HepG2 (cell line): ENCODE measurements around the gene SLC16A6. TPM values are rescaled to one million over a fixed set of nuclear protein-coding genes. Genes with fewer than 3 reads are reported as not detected.
A peak's percentile ranks its signal among the peaks of the same experiment; 100 is the strongest.

Experiments used
- BCL6 ChIP-seq: IDR thresholded peaks from 2 replicates; pipeline ENCODE4 v1.6.1; 2016; ENCODE audit warnings: missing genetic modification reagents, missing compliant biosample characterization
- NCOA1 ChIP-seq: sonication (generic); formaldehyde crosslinking; IDR thresholded peaks from 2 replicates; pipeline ENCODE4 v1.9.0; 2021; ENCODE audit warnings: missing genetic modification reagents
- ZNF225 ChIP-seq: sonication (generic); formaldehyde crosslinking; IDR thresholded peaks from 2 replicates; pipeline ENCODE4 v1.4.0; 2020; ENCODE audit warnings: mild to moderate bottlenecking, missing genetic modification reagents
- ZNF781 ChIP-seq: sonication (generic); formaldehyde crosslinking; IDR thresholded peaks from 2 replicates; pipeline ENCODE4 v1.5.1; 2020; ENCODE audit warnings: borderline replicate concordance, mild to moderate bottlenecking, missing genetic modification reagents; ENCODE audit errors: not compliant biosample characterization
- polyA plus RNA-seq, 8 experiments: library from polyadenylated mRNA; depleted of rRNA in 3 of 8; stranded (reverse) in 7 of 8; unstranded in 1 of 8; fragments of >200 nt; fragmentation: Illumina TruSeq in 4 of 8; extraction: Trizol in 4 of 8; gene quantifications; 2 replicates each; pipeline versions ENCODE4 v1.2.1 to v1.2.3, GENCODE V29; 2011 to 2016; ENCODE audit warnings: low read depth in 4 of 8, missing spikeins in 1 of 8, mixed read lengths in 1 of 8; ENCODE audit not compliant: insufficient read depth in 1 of 8
- total RNA-seq, 5 experiments: library from RNA; depleted of rRNA; stranded (reverse); fragments of >200 nt; fragmentation: Illumina TruSeq; extraction: Trizol; gene quantifications; 2 replicates each; pipeline ENCODE4 v1.2.3, GENCODE V29; 2016; ENCODE audit warnings: low read depth in 1 of 5
- TF ChIP-seq, protein P1 (sequence below), 2 experiments: fragments of 450-650 bp in 1 of 2; sonication (generic) in 1 of 2; formaldehyde crosslinking in 1 of 2; IDR thresholded peaks; 2 replicates each; pipeline versions ENCODE4 v1.6.1 to v1.8.0; 2016 to 2022; ENCODE audit warnings: antibody characterized with exemption in 1 of 2, mild to moderate bottlenecking in 1 of 2, missing genetic modification reagents in 1 of 2
- TF ChIP-seq, protein P2 (sequence below): IDR thresholded peaks from 2 replicates; pipeline ENCODE4 v1.6.1; 2016; ENCODE audit warnings: mild to moderate bottlenecking, missing biosample characterization, missing genetic modification reagents
- TF ChIP-seq, protein P3 (sequence below): sonication (generic); formaldehyde crosslinking; IDR thresholded peaks from 2 replicates; pipeline ENCODE4 v1.8.1; 2023; ENCODE audit warnings: mild to moderate bottlenecking, inconsistent platforms, moderate library complexity, missing genetic modification reagents, borderline replicate concordance
- TF ChIP-seq, protein P4 (sequence below): sonication (generic); formaldehyde crosslinking; IDR thresholded peaks from 2 replicates; pipeline ENCODE4 v1.4.0; 2020; ENCODE audit warnings: missing genetic modification reagents, borderline replicate concordance
- TF ChIP-seq, protein P5 (sequence below): sonication (generic); formaldehyde crosslinking; IDR thresholded peaks from 2 replicates; pipeline ENCODE4 v1.5.0; 2020; ENCODE audit warnings: mild to moderate bottlenecking, missing genetic modification reagents

The SLC16A6 gene
- total and polyA plus RNA-seq, 2 of the 13 experiments (the other 11 are each of a cell fraction or from before 2014, with no cell fraction given), result 1.1 to 44.7 TPM

DNA sequence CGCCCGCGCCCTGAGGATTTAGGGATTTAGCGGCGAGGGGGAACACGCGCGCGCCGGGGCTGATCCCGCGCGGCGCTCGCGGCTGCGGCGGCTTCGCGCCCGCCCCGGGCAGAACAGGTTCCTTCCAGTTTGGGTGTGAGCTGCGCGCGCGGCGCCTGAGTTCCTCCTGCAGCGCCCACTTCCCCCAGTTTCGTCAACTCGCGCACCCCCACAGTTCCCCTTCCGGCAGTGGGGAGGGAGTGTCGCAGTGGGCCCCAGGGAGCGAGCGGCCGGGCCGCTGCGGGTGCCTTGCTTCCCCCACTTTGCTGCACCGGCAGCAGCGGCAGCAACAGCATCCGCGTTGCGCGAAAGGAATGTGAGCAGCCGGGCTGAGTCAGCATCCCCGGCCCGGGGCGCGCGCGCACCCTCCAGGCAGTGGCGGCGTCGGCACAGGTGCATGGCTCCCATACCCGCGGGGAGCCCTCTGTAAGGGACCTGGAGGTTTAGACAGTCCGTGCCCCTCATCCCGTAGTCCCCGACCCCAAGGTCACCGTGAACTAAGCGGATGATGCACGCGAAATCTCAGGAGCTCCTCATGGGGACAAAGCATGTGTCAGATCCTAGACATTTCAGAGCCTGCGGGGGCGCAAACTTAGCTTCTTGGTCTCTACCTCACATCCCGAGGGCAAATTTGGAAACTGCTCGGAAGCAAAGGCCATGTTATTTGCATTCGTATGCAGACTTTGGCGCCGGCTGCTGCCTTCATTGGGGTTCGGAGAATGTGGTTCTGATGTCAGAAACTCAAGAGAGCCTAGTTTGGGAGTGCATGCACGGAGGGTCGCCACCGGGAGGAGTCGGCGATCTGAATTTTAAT, 1.1 kb upstream of the SLC16A6 start (continued):
- TF ChIP-seq, protein P1, sequence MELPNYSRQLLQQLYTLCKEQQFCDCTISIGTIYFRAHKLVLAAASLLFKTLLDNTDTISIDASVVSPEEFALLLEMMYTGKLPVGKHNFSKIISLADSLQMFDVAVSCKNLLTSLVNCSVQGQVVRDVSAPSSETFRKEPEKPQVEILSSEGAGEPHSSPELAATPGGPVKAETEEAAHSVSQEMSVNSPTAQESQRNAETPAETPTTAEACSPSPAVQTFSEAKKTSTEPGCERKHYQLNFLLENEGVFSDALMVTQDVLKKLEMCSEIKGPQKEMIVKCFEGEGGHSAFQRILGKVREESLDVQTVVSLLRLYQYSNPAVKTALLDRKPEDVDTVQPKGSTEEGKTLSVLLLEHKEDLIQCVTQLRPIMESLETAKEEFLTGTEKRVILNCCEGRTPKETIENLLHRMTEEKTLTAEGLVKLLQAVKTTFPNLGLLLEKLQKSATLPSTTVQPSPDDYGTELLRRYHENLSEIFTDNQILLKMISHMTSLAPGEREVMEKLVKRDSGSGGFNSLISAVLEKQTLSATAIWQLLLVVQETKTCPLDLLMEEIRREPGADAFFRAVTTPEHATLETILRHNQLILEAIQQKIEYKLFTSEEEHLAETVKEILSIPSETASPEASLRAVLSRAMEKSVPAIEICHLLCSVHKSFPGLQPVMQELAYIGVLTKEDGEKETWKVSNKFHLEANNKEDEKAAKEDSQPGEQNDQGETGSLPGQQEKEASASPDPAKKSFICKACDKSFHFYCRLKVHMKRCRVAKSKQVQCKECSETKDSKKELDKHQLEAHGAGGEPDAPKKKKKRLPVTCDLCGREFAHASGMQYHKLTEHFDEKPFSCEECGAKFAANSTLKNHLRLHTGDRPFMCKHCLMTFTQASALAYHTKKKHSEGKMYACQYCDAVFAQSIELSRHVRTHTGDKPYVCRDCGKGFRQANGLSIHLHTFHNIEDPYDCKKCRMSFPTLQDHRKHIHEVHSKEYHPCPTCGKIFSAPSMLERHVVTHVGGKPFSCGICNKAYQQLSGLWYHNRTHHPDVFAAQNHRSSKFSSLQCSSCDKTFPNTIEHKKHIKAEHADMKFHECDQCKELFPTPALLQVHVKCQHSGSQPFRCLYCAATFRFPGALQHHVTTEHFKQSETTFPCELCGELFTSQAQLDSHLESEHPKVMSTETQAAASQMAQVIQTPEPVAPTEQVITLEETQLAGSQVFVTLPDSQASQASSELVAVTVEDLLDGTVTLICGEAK (IDR thresholded peaks at IDR 0.05), result no peak
- TF ChIP-seq, protein P1 (CRISPR knock-in tag; IDR thresholded peaks at IDR 0.05), result peak; percentile 27; the same call in 1 of the 2 replicates
- TF ChIP-seq, protein P2, sequence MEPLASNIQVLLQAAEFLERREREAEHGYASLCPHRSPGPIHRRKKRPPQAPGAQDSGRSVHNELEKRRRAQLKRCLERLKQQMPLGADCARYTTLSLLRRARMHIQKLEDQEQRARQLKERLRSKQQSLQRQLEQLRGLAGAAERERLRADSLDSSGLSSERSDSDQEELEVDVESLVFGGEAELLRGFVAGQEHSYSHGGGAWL (CRISPR knock-in tag), result peak; percentile 92
- TF ChIP-seq, protein P3, sequence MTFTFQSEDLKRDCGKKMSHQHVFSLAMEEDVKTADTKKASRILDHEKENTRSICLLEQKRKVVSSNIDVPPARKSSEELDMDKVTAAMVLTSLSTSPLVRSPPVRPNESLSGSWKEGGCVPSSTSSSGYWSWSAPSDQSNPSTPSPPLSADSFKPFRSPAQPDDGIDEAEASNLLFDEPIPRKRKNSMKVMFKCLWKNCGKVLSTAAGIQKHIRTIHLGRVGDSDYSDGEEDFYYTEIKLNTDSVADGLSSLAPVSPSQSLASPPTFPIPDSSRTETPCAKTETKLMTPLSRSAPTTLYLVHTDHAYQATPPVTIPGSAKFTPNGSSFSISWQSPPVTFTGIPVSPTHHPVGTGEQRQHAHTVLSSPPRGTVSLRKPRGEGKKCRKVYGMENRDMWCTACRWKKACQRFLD (CRISPR knock-in tag), result 0 out of 2 replicates have a peak, but pooled peaks have one; percentile 44
- peak; percentile 53; the same call in 1 of the 2 replicates for TF ChIP-seq BCL6 (CRISPR knock-in tag)
- TF ChIP-seq NCOA1 (CRISPR knock-in tag), result 0 out of 2 replicates have a peak, but pooled peaks have one; percentile 80
- TF ChIP-seq ZNF225 (CRISPR knock-in tag), result no peak
- TF ChIP-seq, protein P4, sequence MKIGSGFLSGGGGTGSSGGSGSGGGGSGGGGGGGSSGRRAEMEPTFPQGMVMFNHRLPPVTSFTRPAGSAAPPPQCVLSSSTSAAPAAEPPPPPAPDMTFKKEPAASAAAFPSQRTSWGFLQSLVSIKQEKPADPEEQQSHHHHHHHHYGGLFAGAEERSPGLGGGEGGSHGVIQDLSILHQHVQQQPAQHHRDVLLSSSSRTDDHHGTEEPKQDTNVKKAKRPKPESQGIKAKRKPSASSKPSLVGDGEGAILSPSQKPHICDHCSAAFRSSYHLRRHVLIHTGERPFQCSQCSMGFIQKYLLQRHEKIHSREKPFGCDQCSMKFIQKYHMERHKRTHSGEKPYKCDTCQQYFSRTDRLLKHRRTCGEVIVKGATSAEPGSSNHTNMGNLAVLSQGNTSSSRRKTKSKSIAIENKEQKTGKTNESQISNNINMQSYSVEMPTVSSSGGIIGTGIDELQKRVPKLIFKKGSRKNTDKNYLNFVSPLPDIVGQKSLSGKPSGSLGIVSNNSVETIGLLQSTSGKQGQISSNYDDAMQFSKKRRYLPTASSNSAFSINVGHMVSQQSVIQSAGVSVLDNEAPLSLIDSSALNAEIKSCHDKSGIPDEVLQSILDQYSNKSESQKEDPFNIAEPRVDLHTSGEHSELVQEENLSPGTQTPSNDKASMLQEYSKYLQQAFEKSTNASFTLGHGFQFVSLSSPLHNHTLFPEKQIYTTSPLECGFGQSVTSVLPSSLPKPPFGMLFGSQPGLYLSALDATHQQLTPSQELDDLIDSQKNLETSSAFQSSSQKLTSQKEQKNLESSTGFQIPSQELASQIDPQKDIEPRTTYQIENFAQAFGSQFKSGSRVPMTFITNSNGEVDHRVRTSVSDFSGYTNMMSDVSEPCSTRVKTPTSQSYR, result peak; percentile 5; the same call in 1 of the 2 replicates
- TF ChIP-seq, protein P5, sequence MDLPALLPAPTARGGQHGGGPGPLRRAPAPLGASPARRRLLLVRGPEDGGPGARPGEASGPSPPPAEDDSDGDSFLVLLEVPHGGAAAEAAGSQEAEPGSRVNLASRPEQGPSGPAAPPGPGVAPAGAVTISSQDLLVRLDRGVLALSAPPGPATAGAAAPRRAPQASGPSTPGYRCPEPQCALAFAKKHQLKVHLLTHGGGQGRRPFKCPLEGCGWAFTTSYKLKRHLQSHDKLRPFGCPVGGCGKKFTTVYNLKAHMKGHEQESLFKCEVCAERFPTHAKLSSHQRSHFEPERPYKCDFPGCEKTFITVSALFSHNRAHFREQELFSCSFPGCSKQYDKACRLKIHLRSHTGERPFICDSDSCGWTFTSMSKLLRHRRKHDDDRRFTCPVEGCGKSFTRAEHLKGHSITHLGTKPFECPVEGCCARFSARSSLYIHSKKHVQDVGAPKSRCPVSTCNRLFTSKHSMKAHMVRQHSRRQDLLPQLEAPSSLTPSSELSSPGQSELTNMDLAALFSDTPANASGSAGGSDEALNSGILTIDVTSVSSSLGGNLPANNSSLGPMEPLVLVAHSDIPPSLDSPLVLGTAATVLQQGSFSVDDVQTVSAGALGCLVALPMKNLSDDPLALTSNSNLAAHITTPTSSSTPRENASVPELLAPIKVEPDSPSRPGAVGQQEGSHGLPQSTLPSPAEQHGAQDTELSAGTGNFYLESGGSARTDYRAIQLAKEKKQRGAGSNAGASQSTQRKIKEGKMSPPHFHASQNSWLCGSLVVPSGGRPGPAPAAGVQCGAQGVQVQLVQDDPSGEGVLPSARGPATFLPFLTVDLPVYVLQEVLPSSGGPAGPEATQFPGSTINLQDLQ (CRISPR knock-in tag), result no peak
- TF ChIP-seq ZNF781 (CRISPR knock-in tag), result peak; percentile 73
